Esophagus muscularis mucosa (tissue), 4 donors: ENCODE measurements around the gene DLGAP4. TPM values are rescaled to one million over a fixed set of nuclear protein-coding genes. Genes with fewer than 3 reads are reported as not detected.
A peak's percentile ranks its signal among the peaks of the same experiment; 100 is the strongest.

Experiments used
- DNase-seq: peaks from one replicate; pipeline ENCODE4 v3.0.0-alpha.2; 2017; ENCODE audit errors: extremely low spot score
- H3K27ac ChIP-seq, 4 donors: fragments of 200-600 bp; sonication (generic); replicated peaks in 1 of 4; 1 replicate in 3 of 4; 2 replicates in 1 of 4; pipeline ENCODE4 v1.5.1; 2016 to 2019; ENCODE audit warnings: mild to moderate bottlenecking in 1 of 4
- H3K27me3 ChIP-seq, 4 donors: fragments of 200-600 bp; sonication (generic); one replicate each; pipeline versions ENCODE4 v1.5.1 to v1.6.0; 2016 to 2019
- H3K36me3 ChIP-seq, 4 donors: fragments of 200-600 bp; sonication (generic); one replicate each; pipeline ENCODE4 v1.5.1; 2016 to 2019
- H3K4me1 ChIP-seq, 4 donors: fragments of 200-600 bp; sonication (generic); one replicate each; pipeline ENCODE4 v1.5.1; 2016 to 2019
- H3K4me3 ChIP-seq, 4 donors: fragments of 200-600 bp; sonication (generic); 1 replicate in 2 of 4; 2 replicates in 2 of 4; pipeline ENCODE4 v1.5.1; 2016 to 2019; ENCODE audit warnings: mild to moderate bottlenecking in 4 of 4, moderate library complexity in 1 of 4
- H3K9me3 ChIP-seq, 4 donors: fragments of 200-600 bp; sonication (generic); 1 replicate in 3 of 4; 2 replicates in 1 of 4; pipeline ENCODE4 v1.5.1; 2016 to 2019
- EP300 ChIP-seq: sonication (generic); formaldehyde crosslinking; IDR thresholded peaks from one replicate; pipeline ENCODE4 v1.6.1; 2017; ENCODE audit warnings: antibody characterized with exemption
- POLR2A ChIP-seq: fragments of 450-650 bp; IDR thresholded peaks from one replicate; pipeline ENCODE4 v1.6.1; 2017; ENCODE audit warnings: antibody characterized with exemption, moderate library complexity, mild to moderate bottlenecking, low read depth
- POLR2AphosphoS5 ChIP-seq, 2 donors: sonication (generic); formaldehyde crosslinking; IDR thresholded peaks; one replicate each; pipeline ENCODE4 v1.6.1; 2017; ENCODE audit warnings: antibody characterized with exemption in 2 of 2
- WGBS: methylation state at CpG from one replicate; pipeline ENCODE4 v1.1.5; 2018; 5-methylcytosine and 5-hydroxymethylcytosine counted together
- intact Hi-C: fragments of 100-400 bp; cut with DNase I; formaldehyde crosslinking; loops from one replicate; pipeline ENCODE4 v1.15.1; 2023
- total RNA-seq, 4 donors: library from RNA; depleted of rRNA; stranded (reverse); fragments of >200 nt; gene quantifications; one replicate each; pipeline versions ENCODE4 v1.1.0 to v1.2.1, GENCODE V29; 2016
- TF ChIP-seq, protein P1 (sequence below), 3 experiments: fragments of 200-600 bp in 2 of 3; fragments of 450-650 bp in 1 of 3; sonication (generic) in 2 of 3; IDR thresholded peaks; one replicate each; pipeline ENCODE4 v1.5.1; 2017 to 2019; ENCODE audit warnings: antibody characterized with exemption in 3 of 3, mild to moderate bottlenecking in 2 of 3, moderate library complexity in 1 of 3

The DLGAP4 gene
- total RNA-seq, 4 donors from 2014 or later = 43.6 to 90.0 (median 48.8) TPM

- Histone ChIP-seq H3K9me3 (no peaks in the 10 kb centered on the region), H3K4me1 (peaks cover 66 to 96% (median 86%) of the 10 kb centered on the region in 4 donors), H3K4me3 (no peak overlapping the region), H3K36me3 (peaks cover 0 to 5% (median 0%) of the 10 kb centered on the region in 4 donors), H3K27me3 (no peaks in the 10 kb centered on the region), H3K27ac (peak overlapping the region; percentile 36 to 69 (median 61))
- no peak for DNase-seq
- no peak for TF ChIP-seq POLR2AphosphoS5 (IDR thresholded peaks at IDR 0.05)
- TF ChIP-seq POLR2A = no peak
- TF ChIP-seq, protein P1, sequence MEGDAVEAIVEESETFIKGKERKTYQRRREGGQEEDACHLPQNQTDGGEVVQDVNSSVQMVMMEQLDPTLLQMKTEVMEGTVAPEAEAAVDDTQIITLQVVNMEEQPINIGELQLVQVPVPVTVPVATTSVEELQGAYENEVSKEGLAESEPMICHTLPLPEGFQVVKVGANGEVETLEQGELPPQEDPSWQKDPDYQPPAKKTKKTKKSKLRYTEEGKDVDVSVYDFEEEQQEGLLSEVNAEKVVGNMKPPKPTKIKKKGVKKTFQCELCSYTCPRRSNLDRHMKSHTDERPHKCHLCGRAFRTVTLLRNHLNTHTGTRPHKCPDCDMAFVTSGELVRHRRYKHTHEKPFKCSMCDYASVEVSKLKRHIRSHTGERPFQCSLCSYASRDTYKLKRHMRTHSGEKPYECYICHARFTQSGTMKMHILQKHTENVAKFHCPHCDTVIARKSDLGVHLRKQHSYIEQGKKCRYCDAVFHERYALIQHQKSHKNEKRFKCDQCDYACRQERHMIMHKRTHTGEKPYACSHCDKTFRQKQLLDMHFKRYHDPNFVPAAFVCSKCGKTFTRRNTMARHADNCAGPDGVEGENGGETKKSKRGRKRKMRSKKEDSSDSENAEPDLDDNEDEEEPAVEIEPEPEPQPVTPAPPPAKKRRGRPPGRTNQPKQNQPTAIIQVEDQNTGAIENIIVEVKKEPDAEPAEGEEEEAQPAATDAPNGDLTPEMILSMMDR (IDR thresholded peaks at IDR 0.05) = no peak
- no peak for TF ChIP-seq EP300
- WGBS = 55% methylated on average over 1 of the region's 2 CpGs
- intact Hi-C loops = no loop called here
Measured at GRCh38 chr20:36479938-36480337, 173.8 kb downstream of the DLGAP4 start.

DNA sequence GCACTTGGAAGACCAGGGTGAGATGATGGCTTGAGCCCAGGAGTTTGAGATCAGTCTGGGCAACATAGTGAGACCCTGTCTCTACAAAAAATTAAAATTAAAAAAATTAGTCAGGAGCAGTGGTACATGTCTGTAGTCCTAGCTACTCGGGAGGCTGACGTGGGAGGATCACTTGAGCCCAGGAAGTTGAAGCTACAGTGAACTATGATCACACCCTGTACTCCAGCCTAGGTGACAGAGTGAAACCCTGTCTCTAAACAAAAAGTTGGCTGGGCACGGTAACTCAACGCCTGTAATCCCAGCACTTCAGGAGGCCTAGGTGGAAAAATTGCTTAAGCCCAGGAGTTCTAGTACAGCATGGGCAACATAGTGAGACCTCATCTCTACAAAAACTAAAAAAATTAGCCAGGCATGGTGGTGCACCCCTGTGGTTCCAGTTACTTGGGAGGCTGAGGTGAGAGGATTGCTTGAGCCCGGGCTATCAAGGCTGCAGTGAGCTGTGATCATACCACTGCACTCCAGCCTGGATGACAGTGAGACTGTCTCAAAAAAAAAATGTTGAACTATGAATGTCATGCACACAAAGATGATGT is 174.4 kb downstream of the DLGAP4 start:
- 67% methylated on average over 5 of the region's 5 CpGs for WGBS
- peaks cover 71 to 96% (median 86%) of the 10 kb centered on the region in 4 donors for H3K4me1 ChIP-seq
- no peak overlapping the region for H3K4me3 ChIP-seq
- H3K36me3 ChIP-seq = peaks cover 0 to 5% (median 0%) of the 10 kb centered on the region in 4 donors
- intact Hi-C loops = no loop called here
- TF ChIP-seq EP300 (no peak), POLR2AphosphoS5 (IDR thresholded peaks at IDR 0.05) (peak in 1 of 2 donors; percentile 56)
- H3K9me3 ChIP-seq = no peaks in the 10 kb centered on the region
- H3K27me3 ChIP-seq = no peaks in the 10 kb centered on the region
- DNase-seq = no peak
- H3K27ac ChIP-seq = peak overlapping the region; percentile 36 to 69 (median 61)

DNA sequence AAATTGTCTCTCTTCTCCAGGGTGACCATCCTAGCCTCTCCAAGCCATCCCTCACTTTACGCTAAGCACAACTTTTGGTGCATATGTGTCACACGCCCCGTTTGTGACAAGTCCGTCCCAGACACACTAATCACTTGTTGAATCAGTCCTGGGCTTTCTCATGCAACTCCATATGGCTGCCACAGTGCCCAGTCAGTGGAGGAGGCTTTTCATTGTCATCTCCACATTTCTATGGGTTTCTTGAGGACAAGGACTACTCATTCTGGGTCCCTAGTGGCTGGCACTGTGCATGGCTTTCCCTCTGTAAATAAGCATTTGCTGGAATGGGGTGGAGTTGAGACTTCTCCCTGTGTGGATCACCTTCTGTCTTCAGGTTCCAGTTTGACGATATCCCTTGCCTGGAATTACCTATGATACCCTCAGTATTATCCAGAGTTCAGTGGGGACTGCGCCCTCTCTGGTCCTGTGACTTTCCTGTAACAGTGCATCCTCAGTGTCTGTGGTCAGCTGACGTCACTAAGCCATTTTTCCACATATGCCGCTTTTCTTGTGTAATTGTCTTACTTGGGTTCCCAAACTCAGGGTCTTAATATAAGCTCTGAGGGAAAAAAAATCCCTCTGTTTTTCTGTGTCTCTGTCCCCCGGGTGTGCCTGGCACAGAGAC is 175.4 kb downstream of the DLGAP4 start:
- TF ChIP-seq EP300 (no peak), POLR2A (no peak), POLR2AphosphoS5 (IDR thresholded peaks at IDR 0.05) (no peak)
- TF ChIP-seq, protein P1 (IDR thresholded peaks at IDR 0.05) = peak in 1 of 3 experiments; percentile 26
- no peak overlapping the region for H3K4me3 ChIP-seq
- no peaks in the 10 kb centered on the region for H3K9me3 ChIP-seq
- DNase-seq = no peak
- peak overlapping the region; percentile 36 to 69 (median 61) for H3K27ac ChIP-seq
- peaks cover 0 to 5% (median 0%) of the 10 kb centered on the region in 4 donors for H3K36me3 ChIP-seq
- peaks cover 80 to 100% (median 91%) of the 10 kb centered on the region in 4 donors for H3K4me1 ChIP-seq
- WGBS = 70% methylated on average over 9 of the region's 9 CpGs
- no peaks in the 10 kb centered on the region for H3K27me3 ChIP-seq
- intact Hi-C loops = no loop called here

DNA sequence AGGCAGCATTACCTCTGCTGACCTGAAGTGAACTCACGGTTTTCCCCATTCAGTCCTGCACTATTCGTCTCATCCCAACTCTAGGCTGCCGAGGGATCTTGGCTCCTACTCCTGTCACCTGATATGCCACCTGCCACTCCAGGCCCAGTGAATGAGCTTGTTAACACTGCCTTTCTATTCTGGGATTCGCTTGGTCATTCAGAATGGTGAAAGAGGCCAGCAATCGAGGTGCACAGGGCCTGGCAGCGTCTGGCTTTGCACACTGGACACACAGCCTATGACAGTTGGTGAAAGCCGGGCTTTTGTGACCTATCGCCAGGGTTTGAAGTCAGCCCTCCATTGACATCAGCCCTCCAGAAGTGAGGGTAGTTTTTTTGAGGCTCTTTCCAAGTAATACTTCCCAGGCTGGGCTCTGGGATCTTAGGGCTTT is 175.9 kb downstream of the DLGAP4 start:
- Histone ChIP-seq H3K27ac (peak overlapping the region; percentile 36 to 69 (median 61)), H3K4me1 (peaks cover 86 to 100% (median 96%) of the 10 kb centered on the region in 4 donors)
- intact Hi-C loops = no loop called here

More for the DNA sequence above, 175.9 kb downstream of the DLGAP4 start:
- 48% methylated on average over 8 of the region's 8 CpGs for WGBS
- no peaks in the 10 kb centered on the region for H3K9me3 ChIP-seq
- H3K4me3 ChIP-seq = no peak overlapping the region
- DNase-seq = no peak
- H3K27me3 ChIP-seq = no peaks in the 10 kb centered on the region
- TF ChIP-seq POLR2A = no peak
- TF ChIP-seq, protein P1 (IDR thresholded peaks at IDR 0.05) = no peak
- no peak for TF ChIP-seq EP300
- TF ChIP-seq POLR2AphosphoS5 (IDR thresholded peaks at IDR 0.05) = no peak
- H3K36me3 ChIP-seq = peaks cover 0 to 5% (median 0%) of the 10 kb centered on the region in 4 donors
